Activated CD4-positive, alpha-beta T cell treated with anti-CD3 and anti-CD28 coated beads, Interleukin-2, amount 50 U/mL, for 24 hours (primary cell): ENCODE results near the gene FAM216A.
"Not testable (repeated sequence)": the region's sequence is repeated elsewhere in the genome, so short reads cannot be mapped to it uniquely, and the experiment has no call there.

Experiments
- DNase-seq, 2 donors: peaks; one replicate each; pipeline ENCODE4 v3.0.0-alpha.2; 2020; ENCODE audit warnings: low read depth in 1 of 2, low spot score in 1 of 2

The FAM216A gene

GRCh38 chr12:110498984-110499706 lies 30.5 kb downstream of the FAM216A start:
- no peak for DNase-seq

- peak; percentile 16 to 20 for DNase-seq
These were observed 32.7 kb downstream of the FAM216A start for GRCh38 chr12:110501399-110501751.

DNA sequence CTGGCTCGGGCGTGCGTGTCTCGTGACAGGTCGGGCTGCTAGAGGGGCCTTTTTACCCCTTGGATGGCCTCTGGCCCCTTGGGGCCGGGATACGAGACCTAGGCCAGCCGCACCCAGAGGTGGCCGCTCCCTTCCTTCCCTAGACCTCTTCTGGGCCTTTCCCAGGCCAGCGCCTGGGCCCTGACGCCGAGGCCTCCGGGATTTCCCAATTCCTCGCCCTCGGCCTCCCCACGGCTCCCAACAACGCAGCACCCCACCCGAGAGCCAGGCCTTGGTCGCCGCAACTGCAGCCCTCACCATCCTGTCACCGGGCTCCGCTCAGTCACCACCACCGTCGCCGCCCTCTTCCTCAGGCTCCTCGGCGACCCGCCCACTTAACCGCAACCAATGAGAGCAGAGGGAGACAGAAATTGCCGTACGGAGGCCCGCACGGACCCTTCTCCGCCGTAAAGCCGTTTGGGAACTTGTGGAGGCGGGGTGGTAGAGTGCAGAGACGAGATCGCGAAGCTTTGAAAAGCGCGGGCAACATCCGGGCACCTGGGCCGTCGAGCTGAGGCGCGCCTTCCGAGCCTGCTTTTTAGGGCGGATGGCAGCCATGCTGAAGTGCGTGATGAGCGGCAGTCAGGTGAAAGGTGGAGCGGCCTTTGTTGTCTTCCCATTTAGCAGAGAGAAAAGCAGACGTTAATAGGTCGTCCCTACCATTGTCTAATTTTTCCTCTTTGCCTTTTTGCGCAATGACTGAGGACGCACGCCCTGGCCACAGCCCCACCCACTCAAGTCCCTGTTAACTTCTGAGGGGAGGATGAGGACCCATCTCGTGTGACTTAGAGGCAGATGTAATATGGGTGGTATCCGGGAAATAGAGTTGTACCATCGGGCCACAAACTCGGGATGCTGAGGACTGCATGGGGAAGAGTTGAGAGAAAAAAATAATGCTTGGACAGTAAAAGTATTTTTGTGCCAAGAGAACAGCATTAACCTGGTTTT lies 33.4 kb downstream of the FAM216A start, which contains the start of the genes RAD9B and VPS29:
Gene RAD9B, plus strand, starts transcription at position 580 of the 987 bp plus-strand sequence. Its CDS starts 7 bp downstream, at position 587.
Gene VPS29, minus strand, starts transcription at position 360 of the 987 bp plus-strand sequence. Its CDS starts 60 bp downstream, at position 300.
- peak; percentile 96 to 98 for DNase-seq

DNA sequence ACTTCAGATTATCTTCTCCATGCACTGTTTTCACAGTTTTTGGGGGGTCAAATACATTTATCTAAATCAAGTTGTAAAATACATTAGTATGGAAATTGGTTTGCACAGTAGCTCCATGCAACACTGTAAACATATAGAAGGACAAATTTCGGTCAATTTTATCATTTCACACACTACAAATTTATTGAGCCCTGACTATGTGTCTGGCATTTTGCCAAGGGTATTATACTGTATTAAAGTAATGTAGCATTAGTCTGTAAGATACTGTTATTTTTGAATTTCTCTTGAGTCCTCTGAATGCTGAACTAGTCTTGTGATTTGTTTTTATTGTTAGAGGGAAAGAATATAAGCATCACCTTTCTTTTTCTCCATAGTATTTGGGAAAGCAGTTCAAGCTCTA lies 34.8 kb downstream of the FAM216A start:
- no peak for DNase-seq

GRCh38 chr12:110505332-110505731 lies 36.7 kb downstream of the FAM216A start:
- DNase-seq = no peak

DNA sequence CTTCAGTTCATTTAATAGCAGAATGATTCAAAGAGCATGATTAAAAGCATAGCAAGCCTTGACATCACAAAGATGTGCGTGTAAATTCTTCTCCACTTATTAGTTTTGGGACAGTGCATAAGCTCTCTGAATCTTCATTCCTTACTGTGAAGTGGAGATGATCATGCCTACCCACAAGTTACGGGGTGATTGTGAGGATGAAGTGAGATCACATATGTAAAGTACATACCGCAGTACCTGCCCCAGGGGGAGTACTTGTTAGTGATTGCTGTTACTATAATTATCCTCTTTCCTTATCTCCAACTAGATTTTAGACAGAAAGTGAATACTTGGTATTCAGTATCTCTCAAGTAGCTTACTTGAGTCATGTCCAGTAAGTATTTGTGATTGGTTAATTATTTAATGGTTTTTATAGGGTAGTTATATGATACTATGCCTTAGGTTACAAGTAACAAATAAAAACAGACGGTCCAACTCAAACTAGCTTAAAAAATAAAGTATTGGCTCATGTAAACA lies 39.5 kb downstream of the FAM216A start:
- no peak for DNase-seq

GRCh38 chr12:110513842-110514241 lies 45.2 kb downstream of the FAM216A start:
- no peak for DNase-seq

- DNase-seq = no peak
These were observed 45.7 kb downstream of the FAM216A start for GRCh38 chr12:110514363-110514762.

DNA sequence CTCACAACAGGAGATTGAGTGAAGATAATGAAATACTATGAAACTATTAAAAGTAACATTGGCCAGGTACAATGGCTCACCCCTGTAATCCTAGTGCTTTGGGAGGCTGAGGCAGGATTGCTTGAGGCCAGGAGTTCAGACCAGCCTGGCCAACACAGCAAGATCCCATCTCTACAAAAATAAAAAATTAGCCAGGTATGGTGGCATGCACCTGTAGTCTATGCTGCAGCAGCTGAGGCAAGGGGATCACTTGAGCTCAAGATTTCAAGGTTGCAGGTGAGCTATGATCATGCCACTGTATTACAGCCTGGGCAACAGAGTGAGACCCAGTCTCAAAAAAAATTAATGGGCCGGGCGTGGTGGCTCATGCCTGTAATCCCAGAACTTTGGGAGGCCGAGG lies 48.4 kb downstream of the FAM216A start:
- no peak for DNase-seq

- not testable (repeated sequence) for DNase-seq
These were observed 49.4 kb downstream of the FAM216A start for GRCh38 chr12:110518014-110518413.

DNA sequence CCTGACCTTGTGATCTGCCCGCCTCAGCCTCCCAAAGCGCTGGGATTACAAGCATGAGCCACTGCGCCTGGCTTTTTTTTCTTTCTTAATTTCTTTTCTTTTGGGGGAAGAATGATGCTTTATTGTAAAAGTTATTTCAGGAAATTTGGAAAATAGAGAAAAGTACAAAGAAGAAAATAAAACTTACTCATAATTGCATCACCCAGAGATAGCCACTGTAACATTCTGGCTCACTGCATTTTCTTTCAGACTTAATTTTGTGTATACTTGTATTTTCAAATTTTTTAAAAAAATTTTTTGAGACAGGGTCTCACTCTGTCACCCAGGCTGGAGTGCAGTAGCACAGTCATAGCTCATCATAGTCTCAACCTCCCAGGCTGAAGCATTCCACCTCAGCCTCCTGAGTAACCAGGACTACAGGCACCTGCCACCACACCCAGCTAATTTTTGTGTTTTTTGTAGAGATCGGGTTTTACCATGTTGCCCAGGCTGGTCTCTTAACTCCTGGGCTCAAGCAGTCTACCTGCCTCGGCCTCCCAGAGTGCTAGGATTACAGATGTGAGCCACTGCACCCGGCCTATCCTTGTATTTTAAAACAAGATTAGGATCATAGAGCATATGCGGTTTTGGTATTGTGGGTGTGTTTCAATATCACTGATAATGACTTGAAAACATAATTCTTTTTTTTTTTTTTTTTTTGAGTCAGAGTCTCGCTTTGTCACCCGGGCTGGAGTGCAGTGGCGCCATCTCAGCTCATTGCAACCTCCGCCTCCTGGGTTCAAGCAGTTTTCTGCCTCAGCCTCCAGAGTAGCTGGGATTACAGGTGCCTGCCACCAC lies 52.4 kb downstream of the FAM216A start:
- DNase-seq = not testable (repeated sequence)

- DNase-seq = no peak
These were observed 59.7 kb downstream of the FAM216A start for GRCh38 chr12:110528277-110528839.

GRCh38 chr12:110530511-110530910 lies 61.9 kb downstream of the FAM216A start:
- DNase-seq = no peak

GRCh38 chr12:110531741-110532333 lies 63.2 kb downstream of the FAM216A start:
- DNase-seq = no peak

GRCh38 chr12:110532644-110533043 lies 64.0 kb downstream of the FAM216A start:
- no peak for DNase-seq

- DNase-seq = no peak
These were observed 65.0 kb downstream of the FAM216A start for GRCh38 chr12:110533607-110534006.

GRCh38 chr12:110534811-110535210 lies 66.2 kb downstream of the FAM216A start:
- no peak for DNase-seq

- no peak for DNase-seq
These were observed 68.4 kb downstream of the FAM216A start for GRCh38 chr12:110536834-110537604.
